HK-2 (cell line): ENCODE results near the gene TP53I11.

Experiments used
- DNase-seq: peaks from one replicate; pipeline ENCODE4 v3.0.0-alpha.2; 2018; ENCODE audit not compliant: unreplicated experiment

The TP53I11 gene

DNA sequence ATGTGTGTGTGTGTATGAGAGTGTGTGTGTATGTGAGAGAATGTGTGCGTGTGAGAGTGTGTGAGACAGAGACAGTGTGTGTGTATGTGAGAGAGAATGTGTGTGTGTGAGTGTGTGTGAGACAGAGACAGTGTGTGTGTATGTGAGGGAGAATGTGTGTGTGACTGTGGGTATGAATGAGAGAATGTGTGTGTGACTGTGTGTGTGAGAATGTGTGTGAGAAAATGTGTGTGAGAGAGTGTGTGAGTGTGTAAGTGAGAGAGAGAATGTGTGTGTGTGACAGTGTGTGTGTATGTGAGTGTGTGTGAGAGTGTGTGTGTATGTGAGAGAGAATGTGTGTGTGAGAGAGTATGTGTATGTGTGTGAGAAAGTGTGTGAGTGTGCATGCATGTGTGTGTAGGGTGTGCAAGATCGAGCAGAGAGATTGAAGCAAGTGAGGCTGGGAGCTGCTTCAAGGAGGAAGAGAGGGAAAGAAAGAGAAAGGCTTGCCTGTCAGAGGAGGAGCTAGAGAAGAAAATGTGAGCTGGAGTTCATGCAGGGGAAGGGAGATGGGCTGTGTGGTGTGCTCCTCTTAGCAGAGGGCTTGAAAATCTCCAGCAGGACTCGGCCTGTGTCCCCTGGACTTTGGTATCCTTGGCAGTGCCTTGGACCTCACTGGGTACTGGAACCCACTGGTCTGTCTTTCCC is 27.7 kb upstream of the TP53I11 start:
- DNase-seq = no peak

DNA sequence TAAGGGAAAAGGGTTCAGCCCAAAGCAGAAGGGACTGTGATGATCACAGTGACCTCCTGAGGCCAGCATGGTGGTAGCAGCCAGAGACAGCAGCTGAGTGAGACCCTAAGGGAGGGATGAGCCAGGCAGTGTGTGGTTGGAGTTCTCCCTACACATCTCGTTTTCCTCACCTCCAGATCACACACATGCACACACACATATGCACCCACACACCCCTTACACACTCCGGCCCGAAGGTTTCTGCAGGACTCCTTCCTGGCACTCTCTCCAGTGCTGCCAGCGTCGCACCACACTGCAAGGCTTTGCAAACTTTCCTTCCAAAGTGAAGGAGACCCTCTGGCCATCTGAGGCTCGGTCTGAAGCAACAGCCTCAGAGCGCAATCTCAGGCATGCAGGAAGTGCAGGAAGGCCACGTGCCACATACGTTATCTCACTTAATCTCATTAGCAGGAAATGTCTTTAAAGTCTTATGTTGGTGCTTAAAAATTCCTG is 26.9 kb upstream of the TP53I11 start:
- DNase-seq = no peak

DNA sequence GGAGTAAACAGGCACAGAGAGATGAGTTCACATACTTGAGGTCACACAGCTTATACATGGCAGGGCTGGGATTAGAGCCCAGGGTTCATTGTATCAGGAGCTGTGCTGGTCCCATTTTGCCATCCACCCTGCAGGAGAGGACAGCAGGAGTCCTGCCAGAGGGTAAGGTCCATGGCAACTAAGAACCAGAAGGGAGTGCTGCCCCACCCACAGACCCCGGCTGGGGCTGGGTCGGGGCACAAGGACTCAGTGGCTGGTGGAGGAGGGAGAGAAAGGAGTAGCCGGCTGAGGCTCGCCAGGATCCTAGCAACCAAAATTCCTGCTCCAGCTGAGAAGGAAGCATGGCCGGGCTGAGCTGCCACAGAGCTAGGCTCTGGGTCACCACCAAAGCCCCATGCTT is 25.9 kb upstream of the TP53I11 start:
- no peak for DNase-seq

DNA sequence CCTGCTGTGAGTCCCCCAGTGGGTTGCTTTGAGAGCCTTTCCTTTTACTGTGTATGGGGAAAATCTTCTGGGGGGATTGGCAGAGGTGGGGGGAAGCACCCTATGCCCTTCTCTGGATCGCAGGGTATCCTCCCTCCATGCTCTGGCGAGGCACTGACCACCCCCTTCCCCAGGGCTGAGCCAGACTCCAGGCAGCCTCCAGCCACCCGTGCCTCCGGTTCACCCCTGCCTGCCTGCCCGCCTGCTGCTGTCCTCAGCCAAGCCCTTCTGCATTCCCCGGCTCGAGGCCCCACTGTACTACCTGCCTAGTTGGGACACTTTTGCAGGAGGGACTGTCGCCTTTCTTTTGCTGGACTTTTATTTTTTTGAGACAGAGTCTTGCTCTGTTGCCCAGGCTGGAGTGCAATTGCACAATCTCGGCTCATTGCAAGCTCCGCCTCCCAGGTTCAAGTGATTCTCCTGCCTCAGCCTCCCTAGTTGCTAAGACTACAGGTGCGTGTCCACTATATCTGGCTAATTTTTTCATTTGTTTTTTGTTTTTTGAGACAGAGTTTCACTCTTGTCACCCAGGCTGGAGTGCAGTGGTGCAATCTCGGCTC is 23.8 kb upstream of the TP53I11 start:
- DNase-seq = no peak

DNA sequence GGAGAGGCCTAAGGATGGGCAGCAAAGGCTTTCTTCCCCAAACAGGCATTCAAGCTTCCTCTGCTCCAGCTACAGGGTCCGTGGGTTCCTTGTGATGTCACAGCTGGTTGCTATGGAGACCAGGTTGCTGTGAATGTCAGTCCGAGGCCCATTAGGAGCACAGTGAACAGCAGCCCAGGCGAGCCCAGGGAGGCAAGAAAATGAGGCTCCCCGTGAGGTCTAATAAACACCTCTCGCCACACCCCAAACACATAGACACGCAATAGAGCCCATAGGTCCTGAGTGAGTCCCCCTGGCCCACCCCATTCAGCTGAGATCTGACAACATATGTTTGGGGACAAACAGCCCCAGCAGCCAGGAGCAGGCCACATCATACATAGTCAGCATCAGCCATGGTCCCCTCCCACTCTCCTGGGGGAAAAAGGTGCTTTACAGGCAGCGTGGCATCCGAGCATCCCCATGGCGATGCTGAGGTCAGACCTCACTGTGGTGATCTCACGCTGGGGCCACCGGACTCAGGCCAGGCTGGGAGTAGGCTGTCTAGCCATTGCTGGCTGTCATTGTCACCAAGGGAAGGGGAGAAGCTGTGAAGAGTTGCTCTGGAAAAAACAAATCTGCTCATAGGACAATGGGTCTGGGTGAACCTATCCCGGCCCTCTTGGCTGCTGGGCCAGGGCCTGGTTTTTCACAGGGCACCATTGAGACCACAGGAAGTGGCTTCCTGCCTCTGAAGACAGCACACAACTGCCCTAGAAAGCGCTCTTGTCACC is 23.1 kb upstream of the TP53I11 start:
- no peak for DNase-seq

DNA sequence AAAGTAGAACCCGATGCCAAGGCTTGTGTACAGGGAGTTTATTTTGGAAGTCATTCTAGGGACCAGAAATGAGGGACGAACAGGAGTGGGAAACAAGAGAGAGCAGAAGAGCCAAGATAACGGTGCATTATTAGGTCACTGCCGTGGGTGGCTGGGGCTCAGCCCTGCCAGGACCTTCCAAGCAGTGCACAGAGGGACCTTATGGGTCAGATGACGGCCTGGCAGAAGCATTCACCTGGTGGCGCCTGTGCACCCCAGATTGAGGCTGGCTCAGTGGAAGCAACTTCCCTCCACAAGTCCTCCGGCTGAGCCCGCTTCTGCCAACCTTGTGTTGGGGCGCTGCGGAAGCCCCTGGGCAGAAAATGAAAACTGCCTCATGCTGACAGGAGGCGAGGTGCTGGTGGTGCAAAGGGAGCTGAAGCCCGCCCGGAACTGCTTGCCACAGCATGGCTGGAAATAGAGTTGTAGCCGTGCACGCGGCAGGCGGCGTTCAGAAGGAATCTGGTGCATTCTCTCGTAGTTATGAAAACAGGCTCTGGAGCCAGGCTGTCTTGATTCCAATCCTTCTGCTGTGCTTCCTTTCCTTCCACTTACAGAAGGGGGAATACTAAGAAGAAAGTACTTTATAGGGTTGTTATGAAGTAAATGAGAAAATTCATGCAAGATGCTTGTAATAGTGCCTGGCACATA is 22.2 kb upstream of the TP53I11 start:
- no peak for DNase-seq

DNA sequence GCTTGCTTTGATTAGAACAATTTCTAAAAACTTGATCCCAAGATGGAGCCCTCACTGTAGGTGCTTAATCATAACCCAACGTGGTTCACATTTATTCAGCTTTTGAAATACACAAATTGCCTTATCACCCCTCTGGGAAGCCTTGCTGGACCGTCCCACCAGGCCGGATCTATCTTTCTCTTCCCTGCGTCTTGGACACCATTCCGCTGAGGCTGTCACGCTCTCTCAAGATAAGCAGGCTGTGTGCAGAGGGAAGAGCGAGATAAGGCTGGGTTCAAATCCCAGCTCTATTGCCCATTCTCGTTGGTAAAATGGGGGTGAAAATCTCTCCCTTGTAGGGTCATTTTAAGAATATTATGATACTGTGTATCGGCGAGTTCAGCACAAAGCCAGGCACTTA is 20.5 kb upstream of the TP53I11 start:
- no peak for DNase-seq

DNA sequence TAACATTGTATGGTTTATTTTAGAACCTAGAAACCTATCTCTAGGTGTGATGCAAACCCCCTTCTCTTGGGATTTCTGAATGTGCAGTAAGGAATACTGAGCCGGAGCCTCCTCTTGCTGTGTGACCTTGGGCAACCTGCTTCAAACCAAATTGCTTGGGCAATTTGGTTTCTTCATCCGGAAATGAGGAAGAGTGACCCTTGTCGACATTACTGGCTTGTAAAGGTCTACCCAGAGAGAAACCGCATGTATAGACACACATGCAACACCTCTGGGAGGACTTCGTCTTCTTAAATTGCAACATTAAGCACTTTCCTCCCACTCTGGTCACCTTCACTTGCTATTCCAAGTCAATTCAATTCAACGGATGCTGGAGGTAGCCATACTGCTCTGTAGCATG is 19.6 kb upstream of the TP53I11 start:
- no peak for DNase-seq

DNA sequence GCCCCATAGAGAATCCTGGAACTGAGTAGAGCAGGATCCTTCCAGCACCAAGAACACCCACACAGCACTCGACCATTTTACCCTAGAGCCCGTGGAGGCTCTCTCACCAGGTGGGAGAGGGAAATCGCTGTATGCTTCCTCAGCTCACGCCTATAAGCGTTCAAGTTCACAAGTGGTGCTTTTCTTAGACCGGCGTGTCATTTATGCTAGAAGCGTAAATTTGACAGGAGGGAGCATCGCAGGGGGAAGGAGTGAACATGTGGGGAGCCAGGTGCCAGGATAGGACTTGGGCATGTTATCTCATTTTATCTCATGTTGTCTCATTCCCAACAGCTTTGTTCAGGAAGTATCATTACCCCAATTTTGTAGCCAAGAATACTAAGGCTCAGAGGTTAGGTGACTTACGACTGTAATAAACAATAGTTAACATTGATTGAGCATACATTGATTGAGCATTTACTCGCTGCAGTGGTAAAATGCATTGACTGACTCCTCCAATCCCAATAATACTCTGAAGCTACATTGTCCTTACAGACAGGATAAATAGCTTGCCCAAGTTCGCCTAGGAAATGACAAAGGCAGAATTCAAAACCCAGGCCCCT is 19.1 kb upstream of the TP53I11 start:
- DNase-seq = no peak

DNA sequence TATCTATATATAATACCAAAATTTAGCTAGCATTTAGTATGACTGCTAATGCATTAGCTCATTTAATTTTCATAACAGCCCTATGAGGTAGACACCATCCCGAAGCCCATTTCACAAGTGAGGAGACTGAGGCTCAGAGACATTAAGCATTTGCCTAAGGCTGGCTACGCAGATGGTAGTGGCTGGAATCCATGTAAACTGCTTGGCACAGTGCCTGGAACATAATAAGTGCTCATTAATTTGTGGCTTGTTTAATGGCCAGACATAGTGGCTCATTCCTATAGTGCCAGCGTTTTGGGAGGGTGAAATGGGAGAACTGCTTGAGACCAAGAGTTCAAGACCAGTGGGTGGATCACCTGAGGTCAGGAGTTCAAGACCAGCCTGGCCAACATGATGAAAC is 17.8 kb upstream of the TP53I11 start:
- no peak for DNase-seq

DNA sequence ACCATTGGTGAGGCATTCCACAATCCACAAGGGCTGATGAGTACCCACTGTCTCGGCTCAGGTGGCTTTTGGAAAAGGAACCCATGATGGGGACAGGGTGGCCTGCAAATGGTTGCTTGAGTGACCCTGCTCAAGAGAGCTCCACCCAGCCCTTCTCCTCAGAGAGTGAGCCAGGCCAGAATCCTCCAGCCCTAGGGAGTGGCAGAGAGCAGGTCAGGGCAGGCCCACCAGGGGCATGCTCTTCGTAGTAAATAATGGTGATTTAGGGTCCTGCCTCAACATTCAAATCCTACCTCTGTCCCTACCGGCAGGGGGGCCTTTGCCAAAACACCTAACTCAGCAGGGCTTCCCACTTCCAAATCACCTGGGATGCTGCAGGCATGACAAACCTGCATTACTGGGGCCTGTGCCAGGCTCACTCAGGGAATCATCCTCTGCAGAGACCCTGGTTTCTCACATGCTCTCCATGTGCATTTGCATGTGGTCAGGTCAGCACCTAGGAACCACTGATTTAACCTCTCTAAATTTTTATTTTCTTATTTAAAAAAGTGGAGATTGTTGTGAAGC is 17.3 kb upstream of the TP53I11 start:
- no peak for DNase-seq

DNA sequence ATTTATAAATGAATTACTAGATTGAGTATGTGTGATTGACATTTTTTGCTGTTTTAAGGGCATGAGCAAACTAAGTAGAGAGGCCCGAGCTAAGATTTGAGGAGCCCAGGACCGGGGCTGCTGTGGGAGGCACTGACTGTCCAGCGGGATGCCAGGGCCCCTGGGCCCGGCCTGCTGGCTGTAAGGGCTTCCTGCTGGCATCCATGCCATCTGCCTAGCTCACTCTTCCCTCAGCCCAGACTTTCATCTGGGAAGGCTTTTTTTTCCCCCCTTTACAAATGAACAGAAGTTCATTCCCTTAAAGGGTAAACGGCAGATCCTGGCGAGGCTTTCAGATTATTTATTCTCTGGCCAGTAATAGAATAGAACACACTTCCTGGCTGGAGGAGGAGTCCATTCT is 16.0 kb upstream of the TP53I11 start:
- DNase-seq = no peak

DNA sequence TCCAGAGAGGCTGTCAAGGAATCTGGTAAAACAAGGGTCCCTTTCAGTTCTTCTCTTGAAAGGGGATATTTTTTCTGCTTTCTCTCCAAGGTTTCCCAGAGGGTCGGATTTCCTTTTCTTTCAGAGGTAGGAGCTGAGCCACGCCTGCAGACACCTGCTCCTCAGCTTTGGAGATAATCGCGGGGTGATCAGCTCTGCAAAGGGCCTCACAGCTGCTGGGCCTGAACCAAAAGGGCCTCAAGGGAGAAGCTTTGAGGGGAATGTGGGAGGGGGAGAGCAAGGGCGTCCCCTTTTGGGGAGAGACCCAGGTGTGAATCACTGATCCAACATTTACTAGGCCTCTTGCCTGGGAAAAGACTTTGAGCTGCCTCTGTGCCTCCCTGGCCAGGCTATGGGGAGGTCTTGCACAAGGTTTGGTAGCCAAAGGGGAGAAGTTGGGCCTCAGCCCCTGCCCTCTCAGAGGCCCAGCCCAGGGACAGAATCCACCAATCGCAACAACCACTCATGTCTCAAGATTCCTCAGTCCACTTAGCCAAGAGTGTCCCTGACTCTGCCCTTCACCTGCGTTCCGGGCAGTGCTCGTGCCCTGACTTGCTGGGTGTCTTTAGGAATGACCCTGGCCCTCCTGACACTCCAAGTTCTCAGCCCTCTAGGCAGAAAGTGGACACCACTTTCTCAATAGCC is 14.0 kb upstream of the TP53I11 start:
- DNase-seq = no peak

DNA sequence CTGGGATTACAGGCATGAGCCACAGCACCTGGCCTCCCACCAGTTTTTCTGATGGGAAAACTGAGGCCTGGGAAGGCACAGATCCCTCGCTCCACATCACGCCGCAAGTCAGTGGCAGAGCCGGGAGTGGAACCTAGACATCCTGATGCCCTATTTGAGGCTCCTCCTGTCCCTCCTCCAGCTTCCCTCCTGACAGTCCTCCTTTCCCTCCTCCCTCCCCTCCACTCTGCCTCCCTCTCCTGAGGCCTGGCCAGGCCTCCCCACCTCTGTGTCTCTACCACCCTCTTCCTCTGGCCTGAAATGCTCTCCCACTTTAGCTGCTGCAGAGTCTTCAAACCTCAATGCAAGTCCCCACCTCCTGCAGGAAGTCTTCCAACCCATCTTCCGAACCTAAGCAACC is 13.3 kb upstream of the TP53I11 start:
- DNase-seq = no peak

DNA sequence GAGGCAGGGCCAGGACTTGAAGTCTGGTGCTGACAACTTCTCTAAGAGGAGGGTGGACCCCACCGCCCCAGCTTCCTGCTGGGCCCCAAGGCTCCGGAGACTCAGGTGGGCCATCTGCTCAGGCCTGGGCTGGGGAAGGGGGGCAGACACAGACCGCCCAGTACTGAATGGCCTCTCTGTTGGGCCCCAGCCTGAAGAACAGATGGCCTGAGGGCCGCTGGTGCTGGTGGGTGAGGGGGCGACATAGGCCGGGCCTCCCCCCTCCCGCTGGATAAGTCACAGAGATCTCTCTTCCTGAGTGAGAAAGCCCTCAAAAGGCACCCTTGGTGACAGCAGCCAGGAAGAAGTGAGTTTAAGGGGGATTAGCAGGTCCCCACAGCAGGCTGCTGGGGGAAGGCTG is 12.5 kb upstream of the TP53I11 start:
- no peak for DNase-seq

DNA sequence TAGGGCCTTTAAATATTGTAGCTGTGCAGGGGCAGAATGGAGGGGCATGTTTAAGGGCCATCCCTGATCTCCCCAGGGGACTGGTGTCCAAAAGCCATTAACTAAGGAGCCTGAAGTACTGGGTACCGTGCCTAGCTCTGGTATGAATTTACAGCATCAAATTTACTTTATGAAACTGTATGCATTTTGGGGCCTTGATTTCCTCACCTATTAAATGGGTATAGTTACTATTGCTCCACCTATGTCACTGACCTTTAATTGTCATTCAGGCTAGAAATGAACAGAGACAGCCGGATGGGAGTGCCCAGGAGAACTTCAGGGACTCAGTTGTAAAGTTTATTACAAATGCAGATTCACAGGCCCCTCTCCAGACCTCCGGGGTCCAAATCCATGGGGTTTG is 11.8 kb upstream of the TP53I11 start:
- DNase-seq = no peak

DNA sequence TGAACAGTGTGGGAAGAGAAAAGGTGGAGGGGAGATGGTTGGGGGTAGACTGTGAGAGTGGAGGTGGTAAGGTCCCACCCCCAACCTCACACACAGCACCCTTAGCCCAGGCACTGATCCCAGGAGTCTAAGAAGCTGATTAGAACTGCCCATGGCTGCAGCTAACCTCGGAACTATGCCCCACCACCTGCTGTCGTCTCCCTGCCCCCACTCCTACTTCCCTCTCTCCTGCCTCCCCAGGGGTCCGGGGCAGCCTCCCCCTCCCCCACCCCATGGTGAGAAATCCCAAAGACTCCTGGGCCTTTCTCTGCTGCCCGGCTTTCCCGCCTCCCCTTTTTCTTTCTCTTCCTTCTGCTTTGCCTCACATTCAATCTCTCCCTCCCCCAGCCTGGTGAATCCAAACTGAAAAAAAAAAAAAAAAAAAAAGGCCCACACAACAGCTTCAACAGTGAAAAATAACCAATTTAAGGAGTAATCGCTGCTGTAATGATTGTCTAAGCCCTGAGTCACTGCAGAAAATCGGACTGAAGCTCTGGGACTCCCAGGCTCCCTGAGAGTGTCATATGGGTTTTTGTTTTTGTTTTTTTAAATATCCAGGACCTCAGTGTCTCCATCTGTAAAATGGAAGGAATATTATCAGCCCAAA is 9.6 kb upstream of the TP53I11 start:
- DNase-seq = no peak

DNA sequence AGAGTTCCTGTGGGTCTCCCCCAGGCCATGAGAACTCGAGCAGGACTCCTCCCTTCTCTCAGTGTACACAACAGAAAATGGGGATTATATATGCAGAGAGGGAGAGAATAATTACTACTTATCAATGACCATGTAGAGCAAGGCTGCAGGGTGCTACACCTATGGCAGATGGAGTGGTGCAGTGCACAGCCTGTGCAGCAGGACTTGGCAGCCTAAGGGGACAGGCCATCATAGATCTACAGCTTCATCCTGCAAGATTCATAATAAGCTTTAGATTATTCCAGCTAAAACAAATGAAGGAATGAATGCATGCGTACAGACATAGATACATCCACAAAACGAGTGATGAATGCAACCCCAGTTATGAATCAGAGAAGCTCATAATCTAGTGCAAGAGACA is 8.4 kb upstream of the TP53I11 start:
- no peak for DNase-seq

DNA sequence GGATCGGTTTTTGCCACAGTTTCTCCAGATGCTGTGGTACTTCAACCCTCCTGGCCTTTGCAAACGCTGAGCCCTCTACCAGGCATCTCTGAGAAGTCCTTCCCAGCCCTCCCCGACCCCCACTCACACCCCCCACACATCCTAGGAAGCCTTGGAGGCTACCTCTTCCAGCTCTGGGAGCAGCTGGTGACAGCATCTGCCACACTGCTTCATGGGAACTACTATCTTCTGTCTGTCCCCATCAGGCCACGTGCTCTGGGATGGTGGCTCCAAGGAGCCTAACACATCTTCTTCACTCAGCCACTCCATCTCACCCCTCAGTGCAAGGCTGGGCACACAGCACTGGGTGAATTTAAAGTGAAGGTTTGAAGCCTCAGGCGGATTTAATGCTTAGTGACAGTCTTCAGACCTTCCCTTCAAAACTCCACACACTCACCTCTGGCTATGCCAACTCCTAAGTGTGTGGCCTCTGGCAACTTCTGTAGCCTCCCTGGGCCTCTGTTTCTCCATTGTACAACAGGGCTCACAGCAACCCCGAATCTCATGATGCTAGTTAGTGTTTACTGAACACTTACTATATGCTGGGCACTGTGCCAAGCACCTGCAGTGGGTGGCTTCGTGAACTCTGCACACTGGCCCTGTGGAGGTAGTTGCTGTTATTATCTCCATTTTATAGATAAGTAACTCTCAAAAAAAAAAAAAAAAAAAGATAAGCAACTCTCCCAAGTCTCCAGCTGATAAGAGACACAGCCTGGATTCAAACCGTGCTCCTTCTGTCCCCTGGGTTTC is 7.3 kb upstream of the TP53I11 start:
- no peak for DNase-seq

DNA sequence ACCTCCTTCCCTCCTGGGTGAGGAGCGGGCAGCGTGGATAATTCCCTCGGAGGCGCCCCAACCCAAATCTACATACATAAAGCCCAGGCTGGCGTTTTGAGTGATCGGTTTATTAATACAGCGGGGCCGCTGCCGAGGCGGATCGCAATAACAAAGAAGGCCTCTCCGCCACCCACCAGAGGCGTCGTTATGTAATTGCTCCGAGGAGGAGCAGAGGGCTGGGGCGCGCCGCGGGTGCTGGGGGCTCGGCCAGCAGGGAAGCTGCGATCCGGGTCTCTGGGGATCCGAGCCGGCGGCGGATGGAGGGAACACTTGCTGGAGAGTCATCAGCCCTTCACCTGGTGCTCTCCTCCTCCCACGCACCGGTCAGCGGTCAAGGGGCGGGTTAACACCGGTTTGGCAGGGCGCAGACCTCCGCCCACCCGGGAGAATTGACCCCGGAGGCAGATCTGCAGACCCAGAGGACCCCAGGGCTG is 6.4 kb upstream of the TP53I11 start:
- DNase-seq = no peak
